Astrocyte (in vitro differentiated cells and primary cell): ENCODE data around the gene HIVEP2.

Source experiments
- EZH2 ChIP-seq: IDR thresholded peaks from 2 replicates; pipeline ENCODE4 v1.6.1; 2012; ENCODE audit warnings: mild to moderate bottlenecking, low read length, inconsistent platforms; ENCODE audit not compliant: insufficient read depth
- TF ChIP-seq, protein P1 (sequence below): IDR thresholded peaks from 2 replicates; pipeline ENCODE4 v1.5.1; 2011; ENCODE audit warnings: low read depth, mild to moderate bottlenecking, inconsistent platforms, low read length, moderate library complexity; ENCODE audit not compliant: insufficient read depth

DNA sequence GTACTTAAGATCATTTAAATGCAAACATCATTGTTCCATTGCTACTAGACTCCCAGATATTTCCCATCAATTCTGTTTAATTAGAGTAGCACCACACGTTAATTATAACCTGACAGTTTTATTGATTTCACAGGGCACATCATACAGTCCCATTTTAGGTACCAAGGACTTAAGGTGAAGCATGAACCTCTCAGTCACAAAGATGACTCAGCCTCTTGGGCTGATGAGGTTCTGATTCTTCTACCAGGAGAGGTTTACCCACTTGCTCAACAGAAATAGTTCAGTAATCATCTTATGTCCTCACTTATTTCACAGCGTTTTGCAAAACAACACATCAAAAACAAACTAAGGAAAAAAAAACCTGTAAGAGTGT lies 98.5 kb downstream of the HIVEP2 start:
- TF ChIP-seq, protein P1, sequence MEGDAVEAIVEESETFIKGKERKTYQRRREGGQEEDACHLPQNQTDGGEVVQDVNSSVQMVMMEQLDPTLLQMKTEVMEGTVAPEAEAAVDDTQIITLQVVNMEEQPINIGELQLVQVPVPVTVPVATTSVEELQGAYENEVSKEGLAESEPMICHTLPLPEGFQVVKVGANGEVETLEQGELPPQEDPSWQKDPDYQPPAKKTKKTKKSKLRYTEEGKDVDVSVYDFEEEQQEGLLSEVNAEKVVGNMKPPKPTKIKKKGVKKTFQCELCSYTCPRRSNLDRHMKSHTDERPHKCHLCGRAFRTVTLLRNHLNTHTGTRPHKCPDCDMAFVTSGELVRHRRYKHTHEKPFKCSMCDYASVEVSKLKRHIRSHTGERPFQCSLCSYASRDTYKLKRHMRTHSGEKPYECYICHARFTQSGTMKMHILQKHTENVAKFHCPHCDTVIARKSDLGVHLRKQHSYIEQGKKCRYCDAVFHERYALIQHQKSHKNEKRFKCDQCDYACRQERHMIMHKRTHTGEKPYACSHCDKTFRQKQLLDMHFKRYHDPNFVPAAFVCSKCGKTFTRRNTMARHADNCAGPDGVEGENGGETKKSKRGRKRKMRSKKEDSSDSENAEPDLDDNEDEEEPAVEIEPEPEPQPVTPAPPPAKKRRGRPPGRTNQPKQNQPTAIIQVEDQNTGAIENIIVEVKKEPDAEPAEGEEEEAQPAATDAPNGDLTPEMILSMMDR: no peak
- no peak for TF ChIP-seq EZH2
